ENCODE data around the gene S100A10. TPM values are rescaled to one million over a fixed set of nuclear protein-coding genes. Genes with fewer than 3 reads are reported as not detected.

The S100A10 gene
- total RNA-seq, 2 experiments from 2014 or later: 189 to 204 TPM

DNA sequence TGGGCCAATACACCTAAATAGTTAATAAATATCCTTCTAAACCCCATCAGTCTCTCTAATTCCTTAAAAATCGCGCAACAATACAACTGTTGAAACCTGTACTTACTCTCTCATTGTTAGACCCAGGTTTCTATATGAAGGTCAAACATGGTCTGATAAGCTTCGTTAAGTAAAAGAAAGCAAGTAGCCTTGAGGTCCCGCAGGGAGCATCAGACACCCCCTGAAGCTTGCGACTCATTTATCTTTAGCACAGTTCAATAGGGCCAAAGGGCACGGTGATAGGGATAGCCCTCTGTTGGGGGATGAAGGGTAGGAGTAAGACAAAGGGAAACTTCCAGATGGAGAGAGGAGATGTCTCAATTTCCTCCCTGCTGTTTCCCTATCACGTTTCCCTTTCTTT lies 57.0 kb downstream of the S100A10 start:
- Mint-ChIP-seq H3K9me3 (no peaks in the 10 kb centered on the region), H3K36me3 (ENCODE audit: low read depth) (no peaks in the 10 kb centered on the region), H3K27me3 (peaks cover 5% of the 10 kb centered on the region), H3K4me3 (no peak overlapping the region), H3K27ac (no peak overlapping the region), H3K4me1 (ENCODE audit: low read depth) (peaks cover 12% of the 10 kb centered on the region)
- TF ChIP-seq, protein P1, sequence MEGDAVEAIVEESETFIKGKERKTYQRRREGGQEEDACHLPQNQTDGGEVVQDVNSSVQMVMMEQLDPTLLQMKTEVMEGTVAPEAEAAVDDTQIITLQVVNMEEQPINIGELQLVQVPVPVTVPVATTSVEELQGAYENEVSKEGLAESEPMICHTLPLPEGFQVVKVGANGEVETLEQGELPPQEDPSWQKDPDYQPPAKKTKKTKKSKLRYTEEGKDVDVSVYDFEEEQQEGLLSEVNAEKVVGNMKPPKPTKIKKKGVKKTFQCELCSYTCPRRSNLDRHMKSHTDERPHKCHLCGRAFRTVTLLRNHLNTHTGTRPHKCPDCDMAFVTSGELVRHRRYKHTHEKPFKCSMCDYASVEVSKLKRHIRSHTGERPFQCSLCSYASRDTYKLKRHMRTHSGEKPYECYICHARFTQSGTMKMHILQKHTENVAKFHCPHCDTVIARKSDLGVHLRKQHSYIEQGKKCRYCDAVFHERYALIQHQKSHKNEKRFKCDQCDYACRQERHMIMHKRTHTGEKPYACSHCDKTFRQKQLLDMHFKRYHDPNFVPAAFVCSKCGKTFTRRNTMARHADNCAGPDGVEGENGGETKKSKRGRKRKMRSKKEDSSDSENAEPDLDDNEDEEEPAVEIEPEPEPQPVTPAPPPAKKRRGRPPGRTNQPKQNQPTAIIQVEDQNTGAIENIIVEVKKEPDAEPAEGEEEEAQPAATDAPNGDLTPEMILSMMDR (IDR thresholded peaks at IDR 0.05): no peak
- POLR2A ChIA-PET: interaction anchor here (1.6 kb wide), 1 partner anchor 31 kb away, joined by 5 read pairs; no protein-coding TSS in a partner anchor
- no peak for ATAC-seq (ENCODE audit: poor library complexity)
- H3K9me3 ChIP-seq (ENCODE audit: control insufficient read depth in 1 of 2, insufficient read depth in 1 of 2, low read length in 2 of 2): no peaks in the 10 kb centered on the region
- no peak for DNase-seq
- CTCF ChIA-PET: interaction anchor here (5.2 to 7.3 kb wide), 2 partner anchors 31 to 64 kb away, joined by 36 to 43 read pairs; no protein-coding TSS in a partner anchor
- intact Hi-C loops (cut with DNase I, micrococcal nuclease): no loop called here
- H3K27me3 ChIP-seq (ENCODE audit: control insufficient read depth in 1 of 2, insufficient read depth in 2 of 2, low read length in 2 of 2): no peaks in the 10 kb centered on the region
- peaks cover 10% of the 10 kb centered on the region for H3K4me1 ChIP-seq (ENCODE audit: insufficient read depth, low read length)
- H3K36me3 ChIP-seq (ENCODE audit: insufficient read depth, low read length): no peaks in the 10 kb centered on the region
- no peak overlapping the region for H3K4me3 ChIP-seq (ENCODE audit: low read length)
- H3K27ac ChIP-seq (ENCODE audit: low read depth in 1 of 2, low read length in 2 of 2): no peak overlapping the region

DNA sequence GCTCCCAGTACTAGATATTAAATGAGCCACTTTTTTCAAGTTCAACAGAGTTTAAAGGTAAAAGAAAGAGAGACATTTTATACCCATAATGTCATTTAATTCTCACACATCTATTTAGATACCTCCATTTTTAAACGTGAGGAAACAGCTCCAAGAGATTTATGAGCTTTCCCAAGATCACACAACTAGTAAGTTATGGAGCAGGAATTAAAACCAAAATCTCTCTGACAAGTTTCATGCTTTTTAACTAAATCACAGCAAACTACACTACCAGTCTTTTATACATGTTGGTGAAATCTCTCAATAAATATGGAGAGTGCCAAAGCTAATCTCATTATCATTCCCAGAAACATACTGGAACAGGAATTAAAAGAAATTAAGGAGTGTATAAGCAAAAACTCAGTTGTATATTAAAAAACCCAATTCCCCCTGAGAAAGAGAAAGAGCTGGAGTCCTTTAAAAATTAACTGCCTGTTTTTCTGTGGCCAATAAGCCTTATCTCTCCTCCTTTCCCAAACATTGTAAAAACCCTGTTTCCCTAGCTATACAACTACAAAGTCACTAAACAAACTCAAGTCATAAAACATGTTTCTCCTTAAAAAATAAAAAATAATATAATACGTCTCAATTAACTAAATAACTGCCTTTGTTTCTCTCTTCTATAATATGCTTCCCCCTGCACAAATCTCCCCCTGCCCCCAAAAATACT lies 57.6 kb downstream of the S100A10 start:
- Mint-ChIP-seq H3K4me1 (ENCODE audit: low read depth) (peaks cover 7% of the 10 kb centered on the region), H3K9me3 (no peaks in the 10 kb centered on the region), H3K27ac (no peak overlapping the region), H3K36me3 (ENCODE audit: low read depth) (no peaks in the 10 kb centered on the region), H3K4me3 (no peak overlapping the region), H3K27me3 (peaks cover under 1% of the 10 kb centered on the region)
- no peaks in the 10 kb centered on the region for H3K36me3 ChIP-seq (ENCODE audit: insufficient read depth, low read length)
- TF ChIP-seq, protein P1 (IDR thresholded peaks at IDR 0.05): no peak
- ChIA-PET CTCF (interaction anchor here (0.7 to 7.3 kb wide), 5 partner anchors 32 to 98 kb away, joined by 3 to 43 read pairs (median 12); no protein-coding TSS in a partner anchor), POLR2A (interaction anchor here (1.2 to 1.6 kb wide), 3 partner anchors 8 to 63 kb away, joined by 4 to 5 read pairs (median 5); no protein-coding TSS in a partner anchor)
- ATAC-seq (ENCODE audit: poor library complexity) (no peak), DNase-seq (no peak)
- no peak overlapping the region for H3K27ac ChIP-seq (ENCODE audit: low read depth in 1 of 2, low read length in 2 of 2)
- no peak overlapping the region for H3K4me3 ChIP-seq (ENCODE audit: low read length)
- no peaks in the 10 kb centered on the region for H3K27me3 ChIP-seq (ENCODE audit: control insufficient read depth in 1 of 2, insufficient read depth in 2 of 2, low read length in 2 of 2)
- peaks cover 6% of the 10 kb centered on the region for H3K4me1 ChIP-seq (ENCODE audit: insufficient read depth, low read length)
- no peaks in the 10 kb centered on the region for H3K9me3 ChIP-seq (ENCODE audit: control insufficient read depth in 1 of 2, insufficient read depth in 1 of 2, low read length in 2 of 2)
- intact Hi-C loops (cut with DNase I, micrococcal nuclease): loop anchor here (2.0 kb wide), 2 partner anchors 33 to 47 kb away; no protein-coding TSS in a partner anchor

DNA sequence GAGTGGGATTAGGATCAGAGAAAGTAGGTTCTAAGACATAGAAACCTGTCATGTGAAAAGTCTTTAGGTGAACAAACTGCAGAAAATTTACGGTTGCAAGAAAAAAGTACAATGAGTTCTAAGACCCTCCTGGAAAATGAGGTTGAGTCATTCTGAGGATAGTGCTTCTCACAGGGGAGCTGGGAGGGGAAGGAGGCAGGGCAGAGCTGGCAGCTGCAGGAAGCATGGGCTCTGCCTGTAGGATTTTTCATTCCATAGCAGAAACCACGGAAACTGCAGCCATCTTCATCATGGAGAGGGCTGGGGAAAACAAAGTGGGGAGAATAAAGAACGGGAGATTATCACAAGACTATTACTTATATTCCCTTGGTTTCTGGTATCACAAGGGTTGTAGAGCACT lies 58.5 kb downstream of the S100A10 start:
- Histone ChIP-seq H3K27me3 (ENCODE audit: control insufficient read depth in 1 of 2, insufficient read depth in 2 of 2, low read length in 2 of 2) (no peaks in the 10 kb centered on the region), H3K4me1 (ENCODE audit: insufficient read depth, low read length) (peaks cover 3% of the 10 kb centered on the region), H3K27ac (ENCODE audit: low read depth in 1 of 2, low read length in 2 of 2) (no peak overlapping the region), H3K36me3 (ENCODE audit: insufficient read depth, low read length) (no peaks in the 10 kb centered on the region), H3K4me3 (ENCODE audit: low read length) (no peak overlapping the region), H3K9me3 (ENCODE audit: control insufficient read depth in 1 of 2, insufficient read depth in 1 of 2, low read length in 2 of 2) (no peaks in the 10 kb centered on the region)
- ChIA-PET POLR2A (interaction anchor here (1.2 to 1.6 kb wide), 4 partner anchors 9 to 100 kb away, joined by 4 to 5 read pairs (median 4); no protein-coding TSS in a partner anchor), CTCF (interaction anchor here (1.6 to 7.3 kb wide), 6 partner anchors 11 to 66 kb away, joined by 6 to 43 read pairs (median 24); partner anchors contain the start of gene THEM4)
- no peak for ATAC-seq (ENCODE audit: poor library complexity)
- H3K27ac Mint-ChIP-seq: no peak overlapping the region
- no peak for DNase-seq
- no peak overlapping the region for H3K4me3 Mint-ChIP-seq
- intact Hi-C loops (cut with DNase I, micrococcal nuclease): loop anchor here (2.0 kb wide), 2 partner anchors 34 to 46 kb away; no protein-coding TSS in a partner anchor
- peaks cover 6% of the 10 kb centered on the region for H3K4me1 Mint-ChIP-seq (ENCODE audit: low read depth)
- no peaks in the 10 kb centered on the region for H3K27me3 Mint-ChIP-seq
- TF ChIP-seq, protein P1 (IDR thresholded peaks at IDR 0.05): no peak
- H3K36me3 Mint-ChIP-seq (ENCODE audit: low read depth): no peaks in the 10 kb centered on the region
- no peaks in the 10 kb centered on the region for H3K9me3 Mint-ChIP-seq

All from CD4-positive, alpha-beta T cell (primary cell).